Islet precursor cell (in vitro differentiated cells): Measurements from ENCODE around the gene ALPK1.
A peak's percentile ranks its signal among the peaks of the same experiment; 100 is the strongest.

ENCODE experiments used
- DNase-seq: peaks from one replicate; pipeline ENCODE4 v3.0.0-alpha.2; 2018

The ALPK1 gene

DNA sequence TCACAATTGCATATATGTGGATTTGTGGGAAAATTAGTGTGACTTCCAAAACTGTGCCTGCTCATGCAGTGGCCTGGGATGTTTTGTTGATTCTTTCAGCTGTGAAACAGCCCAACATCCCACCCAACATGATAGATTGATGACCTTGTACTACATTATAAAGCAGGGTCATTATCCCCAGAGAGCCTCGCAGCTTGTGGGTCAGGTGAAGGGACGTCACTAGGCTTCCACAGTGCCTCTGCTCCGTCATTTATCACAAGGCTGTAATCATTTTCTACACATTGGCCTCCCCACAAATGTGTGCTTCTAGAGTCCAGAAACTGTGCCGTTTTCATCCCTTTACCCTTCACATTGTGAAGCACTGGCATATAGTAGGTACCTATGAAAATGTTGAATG is 31.6 kb downstream of the ALPK1 start:
- no peak for DNase-seq

- DNase-seq: no peak
Observed at GRCh38 chr4:112329672-112330375, 32.7 kb downstream of the ALPK1 start.

DNA sequence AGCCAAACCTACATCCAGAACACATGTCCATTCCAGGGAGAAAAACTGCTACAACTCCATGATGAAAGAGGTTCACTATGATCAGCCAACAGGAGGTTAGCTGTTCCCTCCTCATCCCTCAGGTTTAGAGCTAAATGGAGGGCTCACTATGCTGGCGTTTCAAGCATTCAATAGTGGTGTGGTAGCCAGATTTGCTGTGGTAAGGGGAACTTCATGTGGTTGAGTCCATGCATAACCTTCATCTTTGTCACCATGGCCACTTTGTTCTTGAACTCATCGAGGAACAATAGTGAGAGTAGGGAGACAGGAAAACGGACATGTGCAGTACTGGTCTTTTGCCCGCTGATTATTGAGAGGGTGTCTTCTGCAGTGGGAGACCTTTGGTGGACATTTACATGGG is 33.8 kb downstream of the ALPK1 start:
- no peak for DNase-seq

DNA sequence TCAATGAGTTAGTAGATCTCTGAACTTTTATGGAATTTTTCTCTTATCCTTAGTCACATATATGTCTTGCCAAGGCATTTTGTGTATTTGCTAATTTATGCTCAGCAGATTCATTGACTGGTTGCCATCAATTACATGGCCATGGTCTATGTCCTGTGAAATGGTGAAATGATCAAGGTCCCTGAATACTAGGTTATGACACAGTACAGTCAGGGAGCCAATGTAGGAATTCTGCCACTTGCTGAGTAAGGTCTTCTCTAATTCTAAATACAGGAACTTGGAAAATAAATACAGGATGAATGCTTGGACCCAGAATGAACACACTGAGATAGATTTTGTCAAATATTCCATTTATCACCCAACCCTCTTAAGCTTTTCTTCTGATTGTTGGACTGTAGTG is 35.2 kb downstream of the ALPK1 start:
- DNase-seq: no peak

- no peak for DNase-seq
Observed at GRCh38 chr4:112340023-112340422, 42.9 kb downstream of the ALPK1 start.

DNA sequence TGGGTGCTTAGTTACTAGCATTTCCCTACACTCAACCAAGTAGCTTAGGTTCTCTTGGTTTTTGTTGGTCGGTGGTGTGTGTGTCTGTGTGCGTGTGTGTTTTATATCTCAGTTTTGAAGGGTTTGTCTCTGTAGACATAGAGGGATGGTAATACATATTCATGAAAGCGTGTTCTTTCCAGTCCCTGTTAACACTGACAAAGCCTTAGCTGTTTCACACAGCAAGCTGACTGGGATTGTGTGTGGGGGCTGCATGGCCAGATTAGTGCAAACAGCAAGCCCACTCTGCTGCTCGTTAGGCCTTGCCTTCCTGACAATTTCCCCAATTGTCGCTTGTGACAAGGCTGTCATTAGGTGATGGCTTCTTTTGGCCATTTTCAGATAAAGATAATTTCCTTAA is 43.9 kb downstream of the ALPK1 start:
- DNase-seq: no peak

DNA sequence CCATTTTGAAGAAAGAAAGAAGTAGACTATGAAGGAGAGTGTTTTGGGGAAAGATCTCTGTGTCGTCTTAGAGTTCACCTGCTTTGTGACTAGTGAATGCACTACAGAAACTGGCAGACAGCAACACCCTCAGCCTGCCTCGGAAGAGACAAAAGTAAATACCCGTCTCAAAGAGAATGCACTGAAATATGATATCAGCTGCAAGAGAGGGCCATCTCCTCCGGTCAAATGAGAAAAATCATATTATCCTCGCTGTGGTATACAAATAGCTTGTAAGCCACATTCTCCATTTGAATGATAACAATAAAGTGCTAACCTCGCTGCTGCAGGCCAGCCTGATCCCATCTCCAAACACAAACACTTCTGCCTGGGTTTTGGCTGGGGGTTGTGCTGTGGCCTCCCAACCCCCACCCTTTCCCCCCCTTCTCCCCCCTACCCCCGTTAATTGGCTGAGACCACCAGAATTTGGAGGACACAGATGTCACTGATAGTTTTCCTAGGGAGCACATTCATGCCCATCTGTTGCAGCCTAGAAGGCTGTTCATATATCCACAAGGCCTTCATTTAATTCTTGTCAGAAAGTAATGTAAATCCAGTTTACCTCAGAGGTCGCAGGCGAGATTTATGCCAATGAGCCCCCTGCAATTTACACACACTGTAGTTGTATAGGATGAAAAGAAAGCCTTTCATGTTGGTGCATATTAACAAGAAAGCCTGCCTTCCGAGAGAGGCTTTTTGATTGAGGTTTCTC is 46.3 kb downstream of the ALPK1 start:
- no peak for DNase-seq

GRCh38 chr4:112348488-112349158 is 51.5 kb downstream of the ALPK1 start:
- DNase-seq: peak; percentile 93

DNA sequence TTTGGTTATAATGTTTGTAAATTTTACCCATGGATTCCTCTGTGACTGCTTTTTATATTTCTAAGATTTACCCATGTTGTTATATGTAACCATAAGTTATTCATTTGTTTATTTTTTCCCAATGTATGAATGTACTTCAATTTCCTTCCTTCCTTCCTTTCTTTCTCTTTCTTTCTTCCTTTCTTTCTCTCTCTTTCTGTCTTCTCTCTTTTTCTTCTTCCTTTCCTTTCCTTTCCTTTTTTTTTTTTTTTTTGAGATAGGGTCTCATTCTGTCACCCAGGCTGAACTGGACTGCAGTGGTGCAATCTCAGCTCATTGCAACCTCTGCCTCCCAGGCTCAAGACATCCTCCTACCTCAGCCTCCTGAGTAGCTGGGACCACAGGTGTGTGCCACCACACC is 55.6 kb downstream of the ALPK1 start:
- DNase-seq: no peak

DNA sequence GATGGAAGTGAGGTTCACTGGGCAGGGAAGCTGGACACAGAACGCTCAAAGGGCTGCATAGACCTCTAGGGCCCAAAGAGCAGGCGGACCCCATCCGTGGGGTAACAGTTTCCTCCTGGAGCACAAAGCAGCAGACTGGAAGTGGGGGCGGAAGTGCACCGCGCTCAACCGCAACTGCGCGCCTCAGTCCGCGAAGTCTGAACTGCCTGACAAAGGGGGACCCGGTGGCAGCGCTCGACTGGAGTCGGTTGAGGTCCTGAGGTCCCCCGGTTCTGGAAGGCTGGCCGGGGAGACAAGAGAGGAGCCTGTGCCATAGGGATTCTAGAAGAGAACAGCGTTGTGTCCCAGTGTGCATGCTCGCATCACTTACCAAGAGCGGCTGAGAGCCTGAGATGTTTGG is 58.5 kb downstream of the ALPK1 start:
- no peak for DNase-seq

- no peak for DNase-seq
Observed at GRCh38 chr4:112357453-112357852, 60.3 kb downstream of the ALPK1 start.

GRCh38 chr4:112357897-112358296 is 60.7 kb downstream of the ALPK1 start:
- no peak for DNase-seq

- DNase-seq: no peak
Observed at GRCh38 chr4:112358415-112358814, 61.2 kb downstream of the ALPK1 start.

- DNase-seq: no peak
Observed at GRCh38 chr4:112358952-112359749, 62.0 kb downstream of the ALPK1 start.

DNA sequence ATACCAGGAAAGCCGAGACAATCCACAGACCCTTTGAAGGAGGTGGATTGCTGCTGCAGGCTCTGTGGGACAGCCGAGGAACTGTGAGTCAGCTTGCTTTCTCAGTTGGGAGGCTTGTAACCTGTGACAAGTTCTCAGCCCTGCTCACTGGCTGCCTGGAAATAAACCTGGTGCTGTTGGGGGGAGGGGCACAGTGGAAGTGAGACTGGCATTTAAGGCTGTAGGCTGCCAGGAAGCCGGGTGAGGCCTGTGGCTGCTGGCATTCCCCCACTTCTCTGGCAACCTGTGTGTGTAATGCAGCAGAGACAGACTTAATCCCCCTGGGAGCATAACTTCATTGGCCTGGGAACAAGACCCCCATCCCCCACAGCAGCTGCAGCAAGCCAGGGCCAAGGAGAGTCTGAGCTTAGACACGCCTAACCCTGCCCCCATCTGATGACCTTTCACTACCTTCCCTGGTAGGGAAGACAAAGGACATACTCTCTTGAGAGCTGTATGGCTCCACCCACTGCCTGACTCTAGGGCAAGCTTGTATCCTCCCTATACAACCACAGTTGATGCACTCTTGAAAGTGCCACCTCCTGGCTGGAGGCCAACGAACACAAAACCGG is 64.1 kb downstream of the ALPK1 start:
- DNase-seq: peak; percentile 89

DNA sequence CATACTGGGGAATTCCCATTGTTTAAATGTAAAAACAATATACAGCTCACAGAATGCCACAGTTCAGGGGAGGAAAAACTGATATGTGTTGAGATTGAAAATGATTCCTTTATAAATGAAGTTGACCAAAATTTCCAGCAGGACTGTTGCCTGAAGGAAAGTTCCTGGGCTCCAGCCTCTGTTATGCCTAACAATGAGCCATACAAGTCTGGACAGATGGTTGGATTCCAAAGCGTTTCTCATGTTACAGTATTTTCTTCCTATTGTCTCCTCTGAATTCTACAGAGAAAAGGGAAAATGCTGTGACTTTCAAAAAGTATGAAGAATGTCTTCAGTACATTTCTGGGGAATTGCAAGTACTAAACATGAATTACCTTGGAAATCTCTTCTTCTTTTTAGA is 73.3 kb downstream of the ALPK1 start:
- DNase-seq: no peak

DNA sequence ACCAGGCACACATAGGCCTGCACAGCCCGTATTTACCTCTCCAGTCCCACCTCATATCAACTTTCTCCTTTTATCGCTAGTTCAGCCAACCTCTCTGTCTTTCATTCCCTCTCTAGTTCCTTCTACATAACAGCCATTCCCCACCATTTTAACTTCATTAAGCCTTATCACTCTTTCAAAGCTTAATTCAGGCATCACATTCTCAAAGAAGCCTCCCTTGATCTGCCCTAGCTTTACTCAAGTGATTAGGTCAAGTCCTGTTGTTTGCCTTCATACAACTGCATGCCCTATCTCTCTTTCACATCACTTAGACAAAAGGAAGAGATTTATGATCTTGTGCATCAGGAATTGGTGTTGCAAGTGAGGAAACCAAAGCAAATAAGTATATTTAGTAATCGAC is 74.2 kb downstream of the ALPK1 start:
- DNase-seq: no peak

- no peak for DNase-seq
Observed at GRCh38 chr4:112374850-112375249, 77.7 kb downstream of the ALPK1 start.

- DNase-seq: no peak
Observed at GRCh38 chr4:112377171-112377570, 80.0 kb downstream of the ALPK1 start.

DNA sequence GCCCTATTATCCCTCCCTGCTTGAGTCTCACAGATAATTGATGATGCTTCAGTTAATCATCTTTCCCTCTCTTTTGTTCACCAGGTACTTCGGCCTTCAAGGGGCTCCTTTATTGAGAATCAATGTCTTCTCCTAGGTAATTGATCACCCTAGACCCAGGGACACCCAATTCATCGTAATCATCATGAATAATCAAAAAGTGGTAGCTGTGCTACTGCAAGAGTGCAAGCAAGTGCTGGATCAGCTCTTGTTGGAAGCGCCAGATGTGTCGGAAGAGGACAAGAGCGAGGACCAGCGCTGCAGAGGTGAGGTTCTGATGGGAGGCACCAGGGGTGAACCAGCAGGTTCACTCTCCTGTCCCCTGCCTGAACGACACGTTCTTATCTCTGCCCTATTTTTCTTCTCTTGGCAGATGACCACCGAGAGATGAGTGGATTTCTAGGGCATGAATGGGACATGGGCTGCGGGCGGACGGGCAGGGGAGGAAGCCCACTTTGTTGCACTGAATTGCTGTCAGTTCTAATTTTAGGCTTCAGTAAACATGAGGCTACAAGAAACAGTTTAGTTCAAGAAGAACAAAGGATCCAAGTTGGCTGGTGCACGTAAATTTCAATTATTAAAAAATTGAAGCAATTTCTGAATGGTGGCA is 80.5 kb downstream of the ALPK1 start:
- no peak for DNase-seq

DNA sequence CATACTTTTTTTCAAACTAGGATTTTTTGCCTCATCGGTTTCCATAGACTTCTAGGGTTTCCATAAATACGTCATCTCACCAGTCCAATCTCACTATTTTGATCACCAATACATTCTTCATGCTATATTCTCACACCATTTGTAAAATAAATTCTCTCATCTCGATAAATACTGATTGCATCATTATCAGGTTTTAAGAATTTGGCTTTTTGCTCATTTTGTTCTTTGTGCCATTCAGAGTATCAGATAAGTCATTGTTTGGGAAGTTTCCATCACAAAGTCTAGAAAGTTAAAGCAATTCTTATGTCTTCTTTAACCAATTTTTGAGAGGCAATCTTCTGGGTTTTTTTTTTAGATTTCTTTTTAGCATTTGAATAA is 81.1 kb downstream of the ALPK1 start:
- DNase-seq: no peak

GRCh38 chr4:112378858-112379257 is 81.7 kb downstream of the ALPK1 start:
- DNase-seq: no peak
